ENCODE measurements around the gene KRT2.

The KRT2 gene

DNA sequence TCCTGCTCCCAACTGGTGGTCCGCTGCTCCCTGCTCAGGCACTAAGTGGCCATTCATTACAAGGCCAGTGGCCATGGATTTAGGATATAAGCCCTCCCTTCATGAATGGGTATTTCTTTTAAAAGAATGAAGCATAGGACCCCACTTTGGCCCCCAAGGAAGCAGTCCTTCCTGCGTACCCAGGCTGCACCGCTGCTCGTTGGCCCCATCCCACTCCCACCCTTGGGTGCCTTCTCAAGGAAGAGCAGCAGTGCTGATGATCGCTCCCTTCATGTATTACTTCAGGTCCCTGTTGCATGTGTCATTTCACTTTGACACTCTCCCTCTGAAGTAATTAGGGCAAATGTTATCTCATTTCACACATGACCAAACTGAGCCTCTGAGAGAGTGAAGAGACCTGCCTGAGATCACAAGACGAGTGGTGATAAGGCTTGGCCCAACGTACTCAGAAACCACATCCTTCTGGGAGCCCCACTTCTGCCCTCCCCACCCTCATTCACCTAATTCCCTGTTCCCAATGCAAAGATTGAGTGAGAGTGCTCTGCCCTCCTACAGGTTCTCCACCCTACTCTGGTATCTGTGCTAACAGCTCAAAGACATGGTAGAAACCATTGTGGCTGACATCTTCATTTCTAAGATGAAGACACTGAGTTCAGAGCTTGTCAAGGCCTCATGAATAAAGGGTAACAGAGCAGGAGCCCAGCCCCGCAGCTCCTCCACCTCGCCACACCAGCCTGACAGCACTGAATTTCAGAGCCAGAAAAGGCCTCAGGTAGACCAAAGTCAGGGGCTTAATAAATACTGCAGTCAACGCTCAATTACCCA, 10.3 kb upstream of the KRT2 start:
- DNase-seq = peak; percentile 98

DNA sequence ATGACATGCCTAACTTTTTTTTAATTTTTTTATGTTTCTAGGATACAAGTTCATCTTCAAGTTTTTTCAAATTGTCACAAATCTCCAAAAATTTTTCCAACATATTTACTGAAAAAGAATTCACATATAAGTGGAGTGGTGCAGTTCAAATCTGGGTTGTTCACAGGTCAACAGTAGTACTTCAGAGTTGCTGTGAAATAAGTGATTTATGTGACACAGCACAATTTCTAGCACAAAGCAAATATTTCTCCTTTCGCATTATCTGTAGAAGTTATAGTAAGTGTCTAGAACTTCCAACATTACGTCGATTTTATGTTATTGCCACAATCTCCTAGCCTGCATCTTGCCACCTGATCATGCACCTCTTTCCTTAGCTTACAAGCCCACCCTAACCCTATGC, 9.7 kb upstream of the KRT2 start:
- peak; percentile 62 for DNase-seq

DNA sequence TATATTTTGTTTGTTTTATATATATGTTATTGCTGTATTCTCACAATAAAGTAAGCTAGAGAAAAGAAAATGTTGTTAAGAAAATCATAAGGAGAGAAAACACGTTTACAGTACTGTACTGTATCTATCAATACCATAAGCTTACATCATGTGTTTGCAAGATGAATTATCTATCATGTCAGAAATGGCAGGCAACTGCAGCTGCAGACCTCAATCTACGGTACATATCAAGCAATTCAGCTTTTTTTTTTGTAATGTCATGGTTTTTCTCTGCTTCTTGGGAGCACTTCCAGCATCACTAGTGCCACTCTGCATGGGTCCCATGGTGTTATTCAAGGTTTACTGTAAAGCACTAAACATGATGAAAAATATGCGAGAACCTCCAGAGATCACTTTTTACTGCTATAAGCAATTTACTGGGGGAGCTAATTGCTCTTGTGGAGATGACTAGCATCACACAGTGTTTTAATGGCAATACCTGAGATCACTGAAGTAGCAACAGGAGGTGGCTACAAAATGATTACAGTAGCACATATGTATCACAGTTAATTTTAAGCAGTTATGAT, 9.0 kb upstream of the KRT2 start:
- DNase-seq = peak; percentile 73

DNA sequence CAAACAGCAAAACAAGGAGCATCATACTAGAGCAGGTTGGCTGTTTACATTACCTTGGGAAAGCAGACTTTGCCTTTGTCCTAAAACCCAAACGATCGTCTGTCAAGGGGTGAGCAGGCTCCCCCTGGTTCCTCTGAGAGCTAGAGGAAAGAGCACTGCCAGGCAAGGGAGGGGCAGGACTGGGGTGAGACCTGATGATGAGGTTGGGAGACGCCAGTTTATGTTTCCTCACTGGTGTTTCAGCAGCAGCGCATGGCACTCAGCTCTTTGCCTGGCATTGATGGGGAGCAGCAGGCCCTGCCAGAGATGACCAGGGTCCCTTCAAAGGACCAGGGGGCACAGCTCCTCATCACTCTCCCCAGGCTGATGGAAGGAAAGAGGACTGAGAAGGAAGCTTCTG, 7.9 kb upstream of the KRT2 start:
- no peak for DNase-seq

DNA sequence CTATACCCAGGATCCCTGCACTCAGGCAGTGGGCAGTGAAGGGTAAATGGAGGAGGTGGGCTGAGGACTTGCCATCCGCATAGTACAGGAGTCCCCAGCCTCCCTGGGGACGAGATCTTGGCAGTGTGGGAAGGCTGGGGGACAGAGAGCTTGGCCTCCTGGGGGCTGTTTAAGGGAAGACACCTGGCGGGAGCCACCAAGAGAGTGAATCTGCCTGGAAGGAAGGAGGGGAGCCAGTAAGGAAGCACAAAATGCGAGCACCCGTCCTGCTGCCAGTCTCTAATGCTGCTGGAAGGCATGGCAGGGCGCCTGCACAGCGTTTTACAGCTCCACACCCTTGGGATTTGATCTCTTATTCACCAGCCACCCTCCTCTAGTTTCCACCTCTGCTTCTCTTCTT, 7.4 kb upstream of the KRT2 start:
- no peak for DNase-seq

DNA sequence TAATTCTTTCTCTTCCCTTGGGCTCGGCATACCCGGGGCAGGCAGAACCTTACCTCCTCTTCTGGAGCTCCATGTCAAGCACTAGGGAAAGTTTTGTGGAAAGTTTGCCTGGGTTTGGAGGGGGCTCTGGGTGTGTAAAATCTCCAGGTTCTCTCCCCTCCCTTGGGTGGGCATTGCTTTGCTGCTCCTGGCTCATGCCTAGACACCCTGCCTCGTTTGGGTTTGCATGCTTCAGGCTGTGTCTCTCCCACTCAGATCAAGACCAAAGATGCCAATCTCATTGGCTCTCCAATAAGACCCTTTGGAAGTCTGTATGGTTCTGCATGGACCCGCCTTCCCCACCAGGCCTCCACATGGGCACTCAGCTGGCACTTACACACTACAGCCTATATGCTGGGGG, 6.2 kb upstream of the KRT2 start:
- no peak for DNase-seq

DNA sequence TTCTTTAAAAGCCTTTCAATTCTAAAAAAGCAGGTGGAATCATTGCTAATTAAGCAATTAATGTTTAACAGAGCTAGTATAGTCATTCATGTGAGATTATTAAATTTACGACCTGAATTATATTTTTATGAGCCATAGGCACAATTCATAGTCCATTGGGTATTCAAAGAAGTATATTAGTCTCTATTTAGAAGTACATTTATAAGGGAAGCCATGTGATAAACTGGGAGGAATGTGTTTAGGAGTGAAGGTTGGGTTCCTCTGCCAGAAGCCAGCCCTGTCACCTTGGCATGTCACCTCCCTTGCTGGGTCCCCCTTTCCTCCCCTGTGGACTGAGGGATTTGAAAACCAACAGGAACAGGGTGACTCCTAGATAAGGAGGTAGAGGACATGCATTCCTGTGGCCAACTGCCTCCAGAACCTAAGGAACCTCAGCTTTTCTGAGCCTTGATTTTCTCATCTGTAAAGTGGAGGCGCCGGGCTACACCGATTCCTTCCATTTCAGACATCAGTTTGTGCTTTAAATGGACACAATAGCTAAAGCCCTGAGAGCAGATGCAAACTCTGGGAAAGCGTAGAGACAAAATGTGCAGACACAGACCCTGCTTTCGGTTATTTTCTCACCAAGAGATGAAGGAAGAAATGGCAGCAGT, 5.4 kb upstream of the KRT2 start:
- no peak for DNase-seq

DNA sequence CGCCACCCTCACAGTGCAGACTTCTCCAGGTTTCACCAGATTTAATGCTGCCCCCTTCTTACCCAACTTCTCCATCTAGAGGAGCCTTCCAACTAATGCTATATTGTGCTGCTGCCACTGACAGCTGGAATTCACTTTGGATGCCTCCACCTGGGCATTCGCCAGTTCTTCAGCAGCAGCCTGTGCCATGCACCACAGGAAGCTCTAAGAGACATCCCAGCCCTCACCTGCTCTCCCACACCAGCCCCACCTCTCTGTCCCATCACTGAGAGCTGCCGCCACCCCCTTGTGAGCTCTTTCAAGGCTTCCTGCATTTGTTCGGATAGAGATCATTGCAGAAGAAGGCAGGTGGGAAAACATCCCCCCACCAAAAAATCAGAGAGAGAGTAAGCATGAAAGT, 4.6 kb upstream of the KRT2 start:
- DNase-seq = no peak

DNA sequence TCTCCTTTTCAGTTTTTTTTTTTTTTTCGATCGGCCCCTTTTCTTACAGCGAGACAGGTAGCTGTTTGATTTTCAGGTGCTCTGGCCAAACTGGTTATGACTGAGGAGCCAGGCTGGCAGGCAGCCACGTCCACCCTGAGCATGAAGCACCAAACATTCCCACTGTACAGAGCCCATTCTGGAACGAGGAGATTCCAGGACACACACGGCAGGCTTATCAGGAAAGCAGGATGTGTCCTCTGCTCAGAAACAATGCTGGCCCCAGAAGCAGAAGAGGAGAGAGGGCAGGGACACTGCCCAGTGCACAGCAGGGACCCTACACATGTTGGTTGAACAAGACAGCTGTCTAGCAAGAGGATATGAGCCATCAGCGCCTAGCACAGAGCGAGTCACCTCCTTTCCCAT, 3.7 kb upstream of the KRT2 start:
- DNase-seq = no peak

DNA sequence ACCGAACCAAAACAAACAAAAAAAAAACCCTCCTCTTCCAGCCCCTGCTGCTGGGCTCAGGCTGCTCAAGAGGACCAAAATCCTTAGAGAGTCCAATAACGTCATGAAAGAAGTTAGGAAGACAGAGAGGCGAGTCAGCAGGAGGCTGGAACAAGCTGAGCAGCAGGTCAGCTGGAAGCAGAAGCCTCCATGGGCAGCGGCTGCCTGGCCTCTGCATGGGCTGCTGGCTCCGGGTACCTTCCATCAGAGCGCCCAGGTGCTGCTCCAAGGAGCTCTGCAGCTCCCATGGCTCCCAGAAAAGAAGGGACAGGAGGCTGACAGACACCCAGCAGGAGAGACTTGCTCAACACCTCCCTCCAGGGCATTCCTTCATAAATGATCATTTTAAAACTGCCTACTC, 3.2 kb upstream of the KRT2 start:
- DNase-seq = no peak

DNA sequence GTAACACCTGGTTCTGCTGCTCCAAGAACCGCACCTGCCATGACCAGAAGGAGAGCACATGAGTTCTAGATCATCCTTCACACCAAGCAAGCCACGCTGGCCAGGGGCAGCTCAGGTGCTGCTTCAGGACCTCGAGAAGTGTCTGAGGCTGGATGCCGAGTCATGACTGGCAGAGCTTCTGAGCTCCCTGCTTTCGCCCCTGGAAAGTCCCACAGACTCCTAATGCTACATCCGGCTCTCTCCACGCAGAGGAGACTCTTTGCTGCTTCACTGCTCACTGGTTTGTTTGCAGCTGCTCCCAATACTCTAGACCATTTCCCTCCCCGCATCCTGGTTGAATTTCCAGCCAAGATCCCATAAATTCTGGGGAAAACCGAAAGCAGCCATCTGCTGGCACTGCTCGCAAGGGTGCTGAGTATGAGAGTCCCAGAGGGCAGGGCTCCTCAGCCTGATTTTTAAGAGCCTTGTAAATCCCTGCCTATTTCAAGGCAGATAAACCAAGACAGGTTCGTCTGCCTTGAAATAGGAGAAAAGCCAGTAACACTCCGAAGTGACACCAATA, 1.4 kb downstream of the KRT2 start:
- DNase-seq = no peak

DNA sequence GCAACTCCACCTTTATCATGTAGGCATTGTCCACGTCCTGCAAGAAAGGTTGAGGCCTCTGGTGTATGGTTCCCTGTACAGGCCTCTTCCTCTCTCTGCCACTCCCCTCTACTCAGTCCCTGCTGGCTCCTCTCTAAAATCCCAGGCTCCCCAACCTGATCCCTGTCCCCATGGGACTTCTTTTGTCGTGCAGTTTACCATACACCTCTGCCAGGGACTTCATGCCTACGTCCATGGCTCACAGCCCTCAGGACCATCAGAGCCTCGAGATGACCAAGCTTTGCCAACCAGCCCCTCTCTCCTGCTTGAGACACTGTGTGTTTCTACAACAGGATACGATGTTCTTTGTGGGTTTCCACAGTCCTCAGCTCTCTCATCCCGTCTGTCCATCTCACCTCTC, 2.9 kb downstream of the KRT2 start:
- no peak for DNase-seq

DNA sequence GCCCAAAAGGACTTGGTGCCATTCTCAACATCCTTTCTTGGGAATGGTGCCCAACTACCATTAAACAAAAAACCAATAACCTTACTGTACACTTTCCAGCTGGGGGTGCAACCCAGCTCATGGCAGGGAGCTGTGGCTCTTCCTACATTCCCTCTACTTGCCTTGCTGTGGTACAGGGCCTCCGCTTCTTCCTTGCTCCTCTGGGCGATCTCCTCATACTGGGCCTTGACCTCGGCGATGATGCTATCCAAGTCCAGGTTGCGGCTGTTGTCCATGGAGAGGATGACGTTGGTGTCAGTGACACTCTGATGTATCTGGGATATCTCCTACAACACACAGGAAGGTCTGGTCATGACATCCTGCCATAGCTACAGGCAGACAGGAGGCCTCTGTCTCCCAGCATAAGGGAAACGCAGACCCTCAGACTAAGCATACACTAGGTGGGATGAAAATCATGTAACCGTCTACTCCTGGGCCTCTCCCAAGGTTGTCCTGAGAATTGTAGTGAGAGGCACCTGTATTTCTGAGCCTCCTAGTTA, 3.9 kb downstream of the KRT2 start:
- DNase-seq = no peak

DNA sequence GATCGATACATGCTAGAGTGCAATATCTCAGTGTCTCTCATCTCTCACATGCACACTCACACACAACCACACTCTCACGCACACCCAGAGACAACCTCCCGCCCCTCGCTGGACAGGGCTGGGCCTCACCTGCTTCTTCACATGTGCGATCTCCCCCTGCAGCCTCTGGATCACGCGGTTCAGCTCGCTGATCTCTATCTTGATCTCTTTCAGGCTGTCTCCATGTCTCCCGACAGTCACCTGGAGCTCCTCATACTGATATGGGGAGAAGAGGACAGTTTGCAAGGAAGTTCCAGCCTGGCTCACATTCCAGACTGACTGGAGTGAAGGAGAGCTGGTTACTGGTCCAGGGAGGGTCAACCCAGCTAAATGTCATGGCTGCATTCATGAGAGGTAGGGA, 4.4 kb downstream of the KRT2 start:
- DNase-seq = no peak

DNA sequence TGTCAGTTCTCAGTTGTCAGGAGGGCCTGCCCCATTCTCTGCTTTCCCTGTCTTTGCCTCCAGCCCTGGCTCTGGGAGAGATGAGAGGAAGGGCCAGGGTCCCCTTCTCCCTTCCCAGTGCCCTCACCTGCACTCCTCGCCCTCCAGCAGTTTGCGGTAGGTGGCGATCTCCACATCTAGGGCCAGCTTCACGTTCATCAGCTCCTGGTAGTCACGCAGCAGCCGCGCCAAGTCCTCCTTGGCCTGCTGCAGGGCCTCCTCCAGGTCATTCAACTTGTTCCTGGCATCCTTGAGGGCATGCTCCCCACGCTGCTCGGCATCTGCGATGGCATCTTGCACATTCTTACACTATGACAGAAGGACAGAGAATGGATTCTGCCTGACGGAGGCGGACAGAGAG, 5.4 kb downstream of the KRT2 start:
- no peak for DNase-seq

DNA sequence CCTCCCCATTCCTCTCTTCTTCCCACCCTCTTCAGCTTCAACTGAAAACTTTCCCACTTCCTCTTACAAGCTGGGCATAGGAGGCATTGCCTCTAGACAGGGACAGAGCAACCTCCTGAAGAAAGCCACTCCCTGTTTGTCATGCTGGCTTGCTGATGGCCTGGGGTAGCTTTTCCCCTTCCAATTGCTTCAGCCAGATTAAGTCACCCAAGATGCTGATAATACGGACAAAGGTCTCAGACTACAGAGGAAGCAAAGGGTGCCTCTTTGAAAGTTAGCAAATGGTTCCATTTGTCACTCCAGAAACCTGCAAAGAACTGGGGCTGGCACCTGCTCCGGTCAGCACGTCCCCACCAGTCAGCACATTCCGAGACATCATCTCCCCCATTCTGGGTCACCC, 6.0 kb downstream of the KRT2 start:
- DNase-seq = peak; percentile 80

DNA sequence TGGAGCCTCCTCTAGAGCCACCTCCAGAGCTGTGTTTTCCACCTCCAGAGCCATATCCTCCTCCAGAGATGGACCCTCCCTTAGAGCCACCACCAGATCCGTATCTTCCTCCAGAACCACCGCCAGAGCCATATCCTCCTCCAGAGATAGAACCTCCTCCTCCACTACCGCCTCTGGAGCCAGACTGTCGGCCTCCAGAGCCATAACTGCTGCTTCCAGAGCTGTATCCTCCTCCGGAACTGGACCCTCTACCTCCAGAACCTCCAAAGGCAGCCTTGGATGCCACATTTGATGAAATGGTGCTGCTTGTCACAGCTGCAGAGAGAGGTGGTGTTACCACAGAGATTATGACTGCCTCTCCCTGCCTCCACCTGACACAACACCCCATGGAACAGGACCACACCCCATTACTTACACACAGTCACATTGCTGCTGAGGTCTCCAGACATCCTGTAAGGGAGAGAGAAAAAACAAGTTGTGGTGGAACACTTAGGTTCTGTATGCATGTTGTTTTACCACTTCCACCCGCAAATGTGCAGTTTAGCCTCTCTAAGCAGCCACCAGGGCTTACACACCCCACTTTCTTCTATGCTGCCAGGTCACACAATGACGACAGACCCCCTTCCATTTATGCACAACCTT, 6.8 kb downstream of the KRT2 start:
- peak; percentile 28 for DNase-seq

DNA sequence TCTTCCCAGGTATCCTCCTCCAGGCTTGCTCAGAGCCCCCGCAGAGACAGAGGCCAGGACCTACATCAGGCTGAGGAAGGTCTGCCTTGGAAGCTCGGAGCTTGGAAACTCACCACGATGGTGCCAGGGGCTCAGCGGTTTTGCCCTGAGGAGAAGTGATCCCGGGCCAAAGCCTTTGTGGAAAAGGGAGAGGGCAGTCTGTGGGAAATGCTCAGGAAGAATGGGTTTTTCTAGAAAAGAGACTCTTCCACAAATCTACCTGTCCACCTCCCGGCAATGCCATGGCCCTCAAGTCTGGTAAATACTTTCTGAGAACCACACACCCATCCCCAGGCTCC, 8.0 kb downstream of the KRT2 start:
- no peak for DNase-seq

DNA sequence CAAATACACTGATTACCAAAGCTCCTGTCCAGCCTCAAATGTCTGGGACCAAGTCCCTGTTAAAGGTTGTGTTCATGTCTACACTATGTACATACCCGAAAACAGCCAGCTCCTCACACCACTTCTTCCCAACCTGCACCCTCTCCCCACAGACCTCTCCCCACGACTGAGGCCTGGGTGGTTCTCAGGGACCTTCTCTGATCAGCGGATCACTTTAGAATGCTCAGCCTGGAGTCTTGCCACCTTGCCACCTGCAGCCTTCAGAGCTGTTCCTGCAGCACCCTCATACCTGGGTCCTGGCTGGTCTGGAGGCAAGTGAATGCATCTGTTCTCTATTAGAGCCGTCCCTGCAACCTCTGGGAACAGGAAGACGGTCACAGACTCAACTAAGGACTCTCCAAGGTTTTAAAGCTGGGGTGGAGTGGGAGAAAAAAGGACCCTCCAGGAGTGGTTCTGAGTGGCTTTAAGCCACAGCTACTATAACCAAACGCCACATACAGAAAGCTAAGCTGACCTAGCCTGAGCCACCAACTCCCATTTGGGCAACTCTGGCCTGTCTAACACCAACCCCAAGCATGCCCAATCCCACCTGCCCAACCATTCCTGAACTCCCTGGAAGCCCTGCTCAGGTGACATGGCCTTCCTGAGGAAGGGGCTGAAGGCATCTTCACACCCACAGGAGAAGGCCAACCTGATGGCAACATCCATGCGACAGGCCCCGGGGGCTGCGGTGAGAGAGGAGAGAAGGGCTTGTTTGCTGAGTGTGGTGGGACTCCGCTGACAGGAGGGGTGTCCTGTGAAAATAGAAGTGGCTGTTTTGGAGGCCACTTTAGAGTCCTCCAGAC, 8.6 kb downstream of the KRT2 start:
- DNase-seq = no peak

DNA sequence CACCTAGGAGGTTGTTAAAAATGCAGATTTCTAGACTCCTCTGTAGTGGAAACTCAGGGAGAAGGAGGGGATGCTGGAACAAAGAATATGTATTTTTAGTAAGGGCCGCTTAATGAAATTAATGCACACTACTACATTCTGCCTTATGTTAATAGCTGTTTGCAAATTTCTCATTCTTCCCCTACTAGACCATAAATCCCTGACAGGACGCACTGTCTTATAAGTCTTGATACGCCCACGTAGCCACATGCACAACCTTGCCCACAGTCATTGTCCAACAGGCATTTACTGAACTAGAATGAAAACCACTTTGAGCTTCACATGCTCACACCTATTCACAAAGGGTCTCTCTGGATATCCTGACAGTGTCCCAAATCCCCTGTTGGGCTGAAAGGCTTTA, 10.5 kb downstream of the KRT2 start:
- DNase-seq = no peak

DNA sequence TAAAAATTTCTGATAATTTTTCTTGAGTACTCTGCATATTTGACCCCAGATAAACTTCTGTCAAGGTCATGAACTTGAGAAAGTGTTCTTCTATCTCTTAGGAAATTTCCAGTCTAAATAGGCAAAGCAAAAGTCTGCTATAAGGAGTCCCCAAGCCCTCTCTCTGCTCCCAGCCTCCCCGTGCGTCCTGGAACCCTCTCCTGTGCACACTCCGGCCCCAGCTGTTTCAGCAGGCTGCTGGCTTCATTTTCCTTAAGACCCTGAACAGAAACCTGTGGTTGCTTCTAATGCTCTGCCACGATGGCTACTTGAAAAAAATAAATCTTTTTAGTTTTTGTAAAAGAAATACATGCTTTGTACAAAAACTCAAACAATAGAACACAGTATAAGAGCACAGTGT, 14.7 kb downstream of the KRT2 start:
- no peak for DNase-seq

DNA sequence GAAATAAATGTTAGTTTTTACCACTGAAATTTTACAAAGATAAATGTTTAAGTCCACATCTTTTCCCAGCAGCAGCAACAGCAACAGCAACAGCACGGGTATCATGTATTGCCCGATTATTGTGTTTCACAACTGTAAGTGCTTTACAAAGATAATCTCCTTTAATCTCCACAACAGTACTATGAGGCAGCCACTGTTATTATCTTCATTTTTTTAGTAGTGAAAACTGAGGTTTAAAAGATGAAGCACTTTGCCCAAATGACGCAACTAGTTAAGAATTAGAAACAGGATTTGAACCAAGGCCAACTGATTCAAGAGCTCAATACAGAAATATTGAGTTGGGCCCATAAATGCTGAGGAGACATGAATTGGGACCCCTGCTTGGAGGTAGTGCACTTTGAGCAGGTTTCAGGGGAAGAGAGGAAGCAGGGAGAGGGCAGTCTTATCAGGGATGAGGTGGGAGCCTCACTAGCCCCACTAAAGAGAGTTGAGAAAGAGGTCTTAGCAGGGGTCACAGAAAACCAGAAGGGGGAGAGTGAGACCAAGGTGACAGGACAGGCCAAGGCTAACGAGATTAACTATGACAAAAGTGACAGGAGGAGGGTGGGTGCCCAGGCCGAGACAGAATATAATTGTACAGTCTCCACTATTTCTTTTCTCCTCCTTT, 15.3 kb downstream of the KRT2 start:
- peak; percentile 81 for DNase-seq

All from OCI-M1 (cell line).